ENCODE results near the gene TNS3. TPM values are rescaled to one million over a fixed set of nuclear protein-coding genes. Genes with fewer than 3 reads are reported as not detected.

The TNS3 gene
- total and polyA plus RNA-seq, 2 donors (not counting 1 experiment from before 2014, with no cell fraction given) = 11.4 to 77.5 TPM

DNA sequence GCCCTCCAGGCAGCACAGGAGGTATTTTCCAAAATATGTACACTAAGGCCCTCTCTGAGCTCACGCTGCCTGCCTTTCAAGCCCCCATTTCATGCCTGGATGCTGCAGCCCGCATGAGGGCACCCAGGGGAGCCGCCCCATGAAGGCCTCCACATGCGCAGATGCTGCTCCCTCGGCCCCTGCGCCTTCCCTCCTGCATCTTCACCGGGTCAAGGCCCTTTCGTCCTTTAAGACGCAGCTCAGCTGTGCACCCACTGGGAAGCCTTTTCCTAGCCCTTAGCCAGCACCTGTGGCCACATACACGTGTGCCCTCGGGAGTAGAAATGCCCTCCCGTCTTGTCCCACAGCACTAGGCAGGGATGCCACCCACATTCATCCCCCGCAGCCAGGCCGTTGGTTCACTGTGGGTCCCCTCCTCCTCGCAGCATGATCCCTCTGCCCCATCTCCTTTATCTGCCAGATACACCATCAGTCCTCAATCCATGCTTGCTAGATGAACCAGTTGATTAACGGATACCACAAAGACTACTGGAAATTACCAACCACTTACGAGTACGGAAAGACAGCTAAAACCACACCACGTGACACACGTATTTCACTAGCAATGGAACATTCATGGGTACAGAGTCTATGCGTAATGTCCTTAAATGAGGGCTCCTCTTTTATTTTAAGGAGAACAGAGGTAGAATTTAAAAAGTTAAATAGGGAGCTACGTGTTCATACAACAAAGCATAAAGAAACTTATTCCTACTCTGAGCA lies 278.0 kb downstream of the TNS3 start:
- Histone ChIP-seq H3K9me3 (ENCODE audit: control extremely low read depth in 1 of 3, control insufficient read depth in 2 of 3, insufficient read depth in 1 of 3, low read length in 2 of 3) (peaks cover 0 to 3% (median 2%) of the 10 kb centered on the region in 3 donors), H3K4me1 (ENCODE audit: control insufficient read depth in 2 of 2, insufficient read depth in 2 of 2, low read length in 2 of 2) (no peaks in the 10 kb centered on the region), H3K9ac (ENCODE audit: low read length) (no peak overlapping the region), H3K36me3 (replicated peaks in 1 of 2; ENCODE audit: control extremely low read depth in 1 of 2, control insufficient read depth in 1 of 2, extremely low read depth in 1 of 2, insufficient read depth in 2 of 2, low read length in 1 of 2) (peaks cover 0 to 27% of the 10 kb centered on the region in 2 experiments), H4K20me1 (ENCODE audit: control insufficient read depth, insufficient read depth, low read length, poor library complexity, severe bottlenecking) (no peaks in the 10 kb centered on the region), H3K27ac (ENCODE audit: low read length in 2 of 2) (no peak overlapping the region), H2AFZ (ENCODE audit: insufficient read depth, low read depth, low read length, poor library complexity, severe bottlenecking) (no peak overlapping the region), H3K27me3 (replicated peaks in 1 of 4; ENCODE audit: control extremely low read depth in 1 of 4, control insufficient read depth in 3 of 4, insufficient read depth in 4 of 4, low read length in 3 of 4) (no peaks in the 10 kb centered on the region), H3K79me2 (ENCODE audit: control insufficient read depth, insufficient read depth, low read length) (no peaks in the 10 kb centered on the region), H3K4me3 (ENCODE audit: control extremely low read depth in 1 of 5, extremely low read depth in 1 of 5, insufficient read depth in 1 of 5, low read depth in 2 of 5, low read length in 4 of 5) (no peak overlapping the region), H3K4me2 (replicated peaks; ENCODE audit: low read depth, low read length, poor library complexity, severe bottlenecking) (no peak overlapping the region)
- H3K9me3 Mint-ChIP-seq (ENCODE audit: insufficient read depth) = peaks cover 3% of the 10 kb centered on the region
- no peak overlapping the region for H3K4me3 Mint-ChIP-seq
- H3K27ac Mint-ChIP-seq = no peak overlapping the region
- WGBS (ENCODE audit: insufficient coverage) = 97% methylated on average over 20 of the region's 22 CpGs
- intact Hi-C loops (cut with micrococcal nuclease) = no loop called here
- ChIA-PET POLR2A (no interaction called here), CTCF (no interaction called here)
- no peak for TF ChIP-seq EZH2 (IDR thresholded peaks at IDR 0.05; ENCODE audit: borderline replicate concordance, insufficient read depth, low read depth, low read length, poor library complexity, severe bottlenecking)
- TF ChIP-seq, protein P1, sequence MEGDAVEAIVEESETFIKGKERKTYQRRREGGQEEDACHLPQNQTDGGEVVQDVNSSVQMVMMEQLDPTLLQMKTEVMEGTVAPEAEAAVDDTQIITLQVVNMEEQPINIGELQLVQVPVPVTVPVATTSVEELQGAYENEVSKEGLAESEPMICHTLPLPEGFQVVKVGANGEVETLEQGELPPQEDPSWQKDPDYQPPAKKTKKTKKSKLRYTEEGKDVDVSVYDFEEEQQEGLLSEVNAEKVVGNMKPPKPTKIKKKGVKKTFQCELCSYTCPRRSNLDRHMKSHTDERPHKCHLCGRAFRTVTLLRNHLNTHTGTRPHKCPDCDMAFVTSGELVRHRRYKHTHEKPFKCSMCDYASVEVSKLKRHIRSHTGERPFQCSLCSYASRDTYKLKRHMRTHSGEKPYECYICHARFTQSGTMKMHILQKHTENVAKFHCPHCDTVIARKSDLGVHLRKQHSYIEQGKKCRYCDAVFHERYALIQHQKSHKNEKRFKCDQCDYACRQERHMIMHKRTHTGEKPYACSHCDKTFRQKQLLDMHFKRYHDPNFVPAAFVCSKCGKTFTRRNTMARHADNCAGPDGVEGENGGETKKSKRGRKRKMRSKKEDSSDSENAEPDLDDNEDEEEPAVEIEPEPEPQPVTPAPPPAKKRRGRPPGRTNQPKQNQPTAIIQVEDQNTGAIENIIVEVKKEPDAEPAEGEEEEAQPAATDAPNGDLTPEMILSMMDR (IDR thresholded peaks at IDR 0.05) = no peak
- no peak for DNase-seq
- H3K27me3 Mint-ChIP-seq = no peaks in the 10 kb centered on the region
- no peaks in the 10 kb centered on the region for H3K4me1 Mint-ChIP-seq
- no peak for ATAC-seq (ENCODE audit: low read depth)

DNA sequence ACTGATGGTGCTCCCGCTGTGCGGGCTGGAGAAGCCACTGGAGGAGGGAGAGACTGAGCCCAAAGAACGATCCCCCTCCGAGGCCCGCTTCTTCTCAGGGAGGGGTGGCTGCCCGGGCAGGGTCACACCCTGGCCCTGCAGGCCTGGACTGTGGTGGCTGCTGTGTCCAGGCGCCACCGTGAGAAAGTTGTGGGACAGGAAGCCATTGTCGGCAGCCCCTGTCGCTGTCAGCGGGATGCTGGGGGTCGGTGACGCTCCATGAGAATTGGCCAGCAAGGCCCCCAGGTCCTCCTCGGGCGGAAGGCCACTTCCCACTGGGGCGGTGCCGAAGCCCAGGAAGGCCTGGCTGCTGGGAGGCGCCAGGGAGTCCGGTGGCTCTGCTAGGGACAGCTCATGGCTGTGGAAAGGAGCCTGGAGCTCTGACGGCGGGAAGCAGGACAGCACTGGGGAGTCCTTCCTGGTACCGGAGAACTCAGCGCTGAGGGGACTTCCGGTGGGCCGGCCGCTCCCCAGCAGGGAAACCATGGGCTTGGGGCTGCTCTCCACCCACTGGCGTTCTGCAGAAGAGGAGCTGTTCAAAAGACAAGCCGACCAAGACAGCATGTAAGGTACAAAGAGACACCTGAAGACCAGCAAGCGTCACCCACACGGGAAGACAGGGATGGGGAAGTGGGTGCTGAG lies 278.8 kb downstream of the TNS3 start:
- no peak overlapping the region for H3K27ac Mint-ChIP-seq
- intact Hi-C loops (cut with micrococcal nuclease) = no loop called here
- Histone ChIP-seq H3K27me3 (replicated peaks in 1 of 4; ENCODE audit: control extremely low read depth in 1 of 4, control insufficient read depth in 3 of 4, insufficient read depth in 4 of 4, low read length in 3 of 4) (no peaks in the 10 kb centered on the region), H3K4me2 (replicated peaks; ENCODE audit: low read depth, low read length, poor library complexity, severe bottlenecking) (no peak overlapping the region), H3K4me3 (ENCODE audit: control extremely low read depth in 1 of 5, extremely low read depth in 1 of 5, insufficient read depth in 1 of 5, low read depth in 2 of 5, low read length in 4 of 5) (no peak overlapping the region), H2AFZ (ENCODE audit: insufficient read depth, low read depth, low read length, poor library complexity, severe bottlenecking) (no peak overlapping the region), H3K79me2 (ENCODE audit: control insufficient read depth, insufficient read depth, low read length) (no peaks in the 10 kb centered on the region), H3K4me1 (ENCODE audit: control insufficient read depth in 2 of 2, insufficient read depth in 2 of 2, low read length in 2 of 2) (no peaks in the 10 kb centered on the region), H4K20me1 (ENCODE audit: control insufficient read depth, insufficient read depth, low read length, poor library complexity, severe bottlenecking) (no peaks in the 10 kb centered on the region), H3K9me3 (ENCODE audit: control extremely low read depth in 1 of 3, control insufficient read depth in 2 of 3, insufficient read depth in 1 of 3, low read length in 2 of 3) (peaks cover 0 to 2% (median 0%) of the 10 kb centered on the region in 3 donors), H3K27ac (ENCODE audit: low read length in 2 of 2) (no peak overlapping the region), H3K9ac (ENCODE audit: low read length) (no peak overlapping the region), H3K36me3 (replicated peaks in 1 of 2; ENCODE audit: control extremely low read depth in 1 of 2, control insufficient read depth in 1 of 2, extremely low read depth in 1 of 2, insufficient read depth in 2 of 2, low read length in 1 of 2) (peaks cover 0 to 31% of the 10 kb centered on the region in 2 experiments)
- H3K4me1 Mint-ChIP-seq = no peaks in the 10 kb centered on the region
- WGBS (ENCODE audit: insufficient coverage) = 97% methylated on average over 30 of the region's 30 CpGs
- H3K9me3 Mint-ChIP-seq (ENCODE audit: insufficient read depth) = no peaks in the 10 kb centered on the region
- no peak for TF ChIP-seq EZH2 (IDR thresholded peaks at IDR 0.05; ENCODE audit: borderline replicate concordance, insufficient read depth, low read depth, low read length, poor library complexity, severe bottlenecking)
- TF ChIP-seq, protein P1 (IDR thresholded peaks at IDR 0.05) = no peak
- no peaks in the 10 kb centered on the region for H3K27me3 Mint-ChIP-seq
- no peak for ATAC-seq (ENCODE audit: low read depth)
- ChIA-PET CTCF (no interaction called here), POLR2A (no interaction called here)
- no peak overlapping the region for H3K4me3 Mint-ChIP-seq
- no peak for DNase-seq

All from B cell (primary cell).